NCI-H345 (cell line): ENCODE data around the gene NIM1K.
"Not testable (repeated sequence)": the region's sequence is repeated elsewhere in the genome, so short reads cannot be mapped to it uniquely, and the experiment has no call there.

Experiments used
- DNase-seq: peaks from one replicate; lab custom pipeline; 2025; lab: John Stamatoyannopoulos, UW

NIM1K gene

DNA sequence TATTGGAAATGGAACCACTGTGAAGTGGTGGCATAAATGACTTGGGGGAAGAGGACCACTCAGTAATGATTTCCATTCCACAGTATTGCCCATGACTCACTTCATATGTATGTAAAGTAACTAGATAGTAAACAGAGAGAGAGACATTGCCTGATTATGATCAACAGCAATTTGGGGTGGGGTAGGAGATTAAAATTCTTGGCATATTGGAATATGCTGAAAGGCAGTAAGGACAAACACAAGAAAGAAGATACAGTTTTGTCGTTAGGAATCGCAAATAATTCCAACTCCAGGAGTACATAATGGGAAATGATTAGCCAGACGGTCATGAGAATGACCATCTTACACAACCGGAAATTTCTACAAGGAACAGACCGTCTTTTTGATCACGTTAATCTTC, 122.7 kb downstream of the NIM1K start:
- no peak for DNase-seq

DNA sequence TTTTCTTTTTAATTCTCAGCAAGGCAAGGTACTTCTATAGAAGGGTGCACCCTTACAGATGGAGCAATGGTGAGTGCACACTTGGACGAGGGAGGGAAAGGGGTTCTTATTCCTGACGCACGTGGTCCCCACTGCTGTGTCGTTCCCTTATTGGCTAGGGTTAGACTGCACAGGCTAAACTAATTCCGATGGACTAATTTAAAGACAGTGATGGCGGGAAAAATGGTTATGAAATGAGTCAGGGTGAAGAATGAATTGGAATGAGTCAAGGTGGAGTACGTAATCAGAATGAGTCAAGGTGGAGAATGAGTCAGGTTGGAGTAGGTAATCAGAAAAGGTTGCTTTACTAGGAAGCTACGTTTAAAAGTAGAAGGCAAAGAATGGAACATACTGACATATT, 123.2 kb downstream of the NIM1K start:
- DNase-seq: no peak

DNA sequence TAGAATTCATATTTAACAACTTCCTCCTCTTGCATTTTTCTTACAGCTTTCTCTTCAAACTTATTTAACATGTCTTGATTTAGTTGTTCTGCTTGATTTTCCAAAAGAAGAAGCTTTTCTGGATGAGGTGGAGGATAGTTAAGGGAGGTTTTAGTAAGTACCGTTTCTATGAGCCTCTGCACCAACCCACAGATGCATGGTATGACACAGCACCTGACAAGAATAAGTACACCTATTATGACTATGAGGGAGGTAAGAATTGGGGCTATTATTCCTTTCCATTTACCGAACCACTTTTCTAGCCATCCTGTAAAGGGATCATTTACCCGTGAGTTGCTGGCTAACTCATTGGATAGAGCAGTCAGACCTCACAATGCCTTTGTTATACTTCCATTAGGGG, 123.7 kb downstream of the NIM1K start:
- no peak for DNase-seq

DNA sequence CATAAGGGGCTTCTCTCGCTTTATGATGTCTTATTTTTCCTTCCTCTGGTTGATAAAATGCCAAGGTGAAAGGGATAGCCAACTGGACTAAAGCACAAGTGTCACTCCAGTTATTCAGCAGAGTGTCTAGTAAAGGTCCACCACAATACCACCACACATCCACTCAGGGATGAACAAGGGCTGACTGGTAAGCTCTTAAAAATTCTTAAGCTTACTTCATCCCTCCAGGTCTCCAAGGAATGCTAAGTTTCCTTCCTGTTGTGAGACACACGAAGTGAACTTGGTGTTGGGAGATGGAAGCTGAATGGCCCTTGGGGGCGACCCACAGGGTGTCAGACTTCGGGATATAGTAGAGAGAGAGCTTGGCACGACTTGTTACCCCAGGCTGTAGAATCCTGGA, 124.4 kb downstream of the NIM1K start:
- DNase-seq: no peak

DNA sequence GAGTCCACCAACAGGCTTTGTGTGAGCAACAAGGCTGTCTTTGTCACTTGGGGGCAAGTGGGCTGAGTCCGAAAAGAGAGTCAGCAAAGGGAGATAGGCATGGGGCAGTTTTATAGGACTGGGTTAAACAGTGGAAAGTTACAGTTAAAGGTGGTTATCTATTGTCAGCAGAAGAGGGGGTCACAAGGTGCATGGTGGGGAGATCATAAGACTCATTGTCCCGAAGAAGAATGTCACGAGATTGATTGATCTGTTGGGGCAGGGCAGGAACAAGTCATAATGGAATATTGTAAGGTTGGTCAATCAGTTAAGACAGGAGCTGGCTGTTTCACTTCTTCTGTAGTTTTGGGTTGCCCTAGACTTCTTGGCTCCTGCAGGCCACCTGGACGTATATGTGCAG, 128.8 kb downstream of the NIM1K start:
- DNase-seq: no peak

DNA sequence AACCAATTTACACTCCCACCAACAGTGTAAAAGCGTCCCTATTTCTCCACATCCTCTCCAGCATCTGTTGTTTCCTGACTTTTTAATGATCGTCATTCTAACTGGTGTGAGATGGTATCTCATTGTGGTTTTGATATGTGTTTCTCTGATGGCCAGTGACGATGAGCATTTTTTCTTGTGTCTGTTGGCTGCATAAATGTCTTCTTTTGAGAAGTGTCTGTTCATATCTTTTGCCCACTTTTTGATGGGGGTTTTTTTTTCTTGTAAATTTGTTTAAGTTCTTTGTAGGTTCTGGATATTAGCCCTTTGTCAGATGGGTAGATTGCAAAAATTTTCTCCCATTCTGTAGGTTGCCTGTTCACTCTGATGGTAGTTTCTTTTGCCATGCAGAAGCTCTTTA, 131.5 kb downstream of the NIM1K start:
- DNase-seq: not testable (repeated sequence)

DNA sequence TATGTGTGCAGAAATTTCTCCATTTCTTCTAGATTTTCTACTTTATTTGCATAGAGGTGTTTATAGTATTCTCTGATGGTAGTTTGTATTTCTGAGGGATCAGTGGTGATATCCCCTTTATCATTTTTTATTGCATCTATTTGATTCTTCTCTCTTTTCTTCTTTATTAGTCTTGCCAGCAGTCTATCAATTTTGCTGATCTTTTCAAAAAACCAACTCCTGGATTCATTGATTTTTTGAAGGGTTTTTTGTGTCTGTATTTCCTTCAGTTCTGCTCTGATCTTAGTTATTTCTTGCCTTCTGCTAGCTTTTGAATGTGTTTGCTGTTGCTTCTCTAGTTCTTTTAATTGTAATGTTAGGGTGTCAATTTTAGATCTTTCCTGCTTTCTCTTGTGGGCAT, 133.6 kb downstream of the NIM1K start:
- not testable (repeated sequence) for DNase-seq
